HG03139 (cell line): ENCODE measurements around the gene IL1R2.

Experiments used
- ATAC-seq: cut with Tn5 transposase; IDR thresholded peaks from one replicate; pipeline ENCODE4 v1.9.1; 2021; ENCODE audit not compliant: unreplicated experiment

Gene IL1R2

GRCh38 chr2:101991721-101992145 lies at the start of gene IL1R2:
Gene IL1R2 (plus strand): TSS chr2:101991960. CDS start chr2:102008576, 16,616 bp downstream.
- no peak for ATAC-seq

DNA sequence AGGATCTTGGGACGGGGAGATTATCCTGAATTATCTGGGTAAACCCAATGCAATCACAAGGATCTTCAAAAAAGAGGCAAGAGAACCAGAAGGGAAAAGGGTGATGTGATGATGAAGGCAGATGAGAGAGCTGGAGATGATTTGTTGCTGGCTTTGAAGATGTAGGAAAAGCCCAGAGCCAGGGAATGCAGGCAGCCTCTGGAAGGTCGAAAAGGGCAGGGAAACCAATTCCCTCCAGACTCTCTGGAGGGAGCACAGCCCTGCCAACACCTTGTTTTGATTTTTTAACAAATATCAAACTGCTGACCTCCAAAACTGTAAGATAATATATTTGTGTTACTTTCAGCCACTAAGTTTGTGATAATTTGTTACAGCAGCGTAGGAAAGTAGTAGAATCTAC lies 48.9 kb upstream of the IL1R2 start:
- no peak for ATAC-seq

- no peak for ATAC-seq
These were observed 45.3 kb upstream of the IL1R2 start for GRCh38 chr2:101946372-101947039.

DNA sequence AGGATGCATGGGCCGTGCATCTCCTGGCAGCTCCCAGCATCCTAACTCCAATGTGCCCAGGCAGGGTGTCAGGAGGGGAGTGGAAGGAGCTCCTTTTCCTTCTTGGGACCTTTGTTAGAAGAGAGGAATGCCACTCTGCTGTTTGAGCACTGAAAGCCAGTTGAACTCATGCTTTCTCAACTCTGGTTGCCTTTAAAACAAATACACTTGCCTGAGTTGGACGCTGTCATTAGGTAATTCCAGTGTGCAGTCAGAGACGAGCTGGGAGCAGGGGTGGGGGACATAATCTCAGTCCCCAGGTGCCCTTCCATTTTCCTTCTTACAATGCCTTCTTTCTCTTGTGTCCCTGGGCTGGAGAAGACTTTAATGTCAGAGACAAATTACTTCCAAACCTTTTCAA lies 44.4 kb upstream of the IL1R2 start:
- no peak for ATAC-seq

DNA sequence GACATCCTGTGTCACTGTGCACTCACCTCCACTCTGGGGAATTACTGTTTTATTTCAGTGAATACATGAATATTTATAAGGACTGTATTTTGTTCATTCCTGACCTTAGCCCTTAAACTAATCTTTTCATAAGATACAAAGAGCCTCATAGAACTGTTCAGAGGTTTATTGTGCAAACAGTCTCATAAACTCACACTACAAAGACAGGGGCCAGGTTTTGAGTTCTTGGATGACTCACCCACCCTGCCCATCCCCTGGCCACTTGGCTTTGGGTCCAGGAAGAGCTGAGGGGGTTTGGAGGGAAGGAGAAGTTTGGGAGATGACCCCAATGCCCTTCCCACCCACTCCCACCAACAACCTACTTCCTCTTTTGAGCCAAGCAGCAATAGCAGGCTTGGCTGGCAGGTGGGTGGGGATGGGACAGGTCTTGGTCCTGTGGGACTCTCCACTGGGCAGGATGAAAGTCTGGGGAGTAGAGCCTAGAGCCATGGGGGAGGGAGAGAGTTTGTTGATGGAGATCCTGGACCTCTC lies 43.1 kb upstream of the IL1R2 start:
- no peak for ATAC-seq

DNA sequence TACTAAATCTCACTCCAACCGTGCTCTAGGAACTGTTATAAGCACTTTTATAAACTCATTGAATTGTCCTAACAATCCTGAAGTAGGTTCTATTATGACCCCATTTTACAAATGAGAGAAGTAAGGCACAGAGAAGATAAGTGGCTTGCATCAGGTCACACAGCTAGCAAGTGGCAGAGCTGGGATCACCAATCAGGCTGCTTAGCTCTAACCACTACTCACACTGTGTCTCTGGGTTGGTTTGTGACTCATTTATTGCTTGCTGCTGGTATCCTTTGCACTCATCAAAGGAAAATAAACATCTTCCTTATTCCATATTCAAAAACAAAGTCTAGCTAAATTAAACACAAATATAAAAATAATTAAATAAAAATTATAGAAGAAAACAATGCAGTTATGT lies 42.5 kb upstream of the IL1R2 start:
- no peak for ATAC-seq

DNA sequence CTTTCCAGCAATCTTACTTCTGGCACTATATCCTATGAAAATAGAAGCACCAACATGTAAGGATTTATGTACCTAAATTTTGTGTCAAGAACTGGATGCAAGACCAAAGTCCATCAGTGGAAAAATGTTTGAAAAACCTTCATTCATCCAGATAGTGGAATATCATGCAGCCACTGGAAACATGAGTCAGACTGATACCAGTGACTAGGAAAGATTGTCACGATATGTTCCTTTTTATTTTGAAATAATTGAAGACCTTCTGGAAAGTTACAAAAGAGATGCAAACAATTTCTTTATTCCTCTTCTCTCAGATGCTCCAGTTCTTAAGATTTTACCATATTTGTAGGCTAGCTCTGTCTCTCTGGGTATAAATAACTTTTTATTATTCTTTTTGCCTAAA lies 40.5 kb upstream of the IL1R2 start:
- no peak for ATAC-seq

GRCh38 chr2:101952551-101952950 lies 39.2 kb upstream of the IL1R2 start:
- ATAC-seq = no peak

- no peak for ATAC-seq
These were observed 35.0 kb upstream of the IL1R2 start for GRCh38 chr2:101956465-101957438.

DNA sequence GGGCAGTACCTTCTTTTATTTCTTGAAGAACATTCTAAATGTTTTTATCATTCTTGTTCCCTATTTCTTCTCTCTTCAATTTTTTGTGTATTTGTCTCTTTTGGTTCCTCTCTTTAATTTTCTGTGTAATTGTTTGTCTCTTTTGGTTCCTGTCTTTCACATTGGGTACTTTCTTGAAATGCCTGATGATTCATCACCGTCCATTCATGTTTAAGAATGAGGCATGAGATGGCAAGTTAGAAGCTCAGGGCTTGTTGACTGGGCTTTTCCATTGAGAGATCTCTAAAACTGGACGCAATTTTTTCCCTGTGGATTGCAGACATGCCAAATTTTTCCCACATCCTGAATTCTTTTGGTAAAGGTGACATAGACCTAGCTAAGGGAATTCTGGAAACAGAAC lies 33.7 kb upstream of the IL1R2 start:
- ATAC-seq = no peak

GRCh38 chr2:101960819-101961337 lies 30.9 kb upstream of the IL1R2 start:
- no peak for ATAC-seq

DNA sequence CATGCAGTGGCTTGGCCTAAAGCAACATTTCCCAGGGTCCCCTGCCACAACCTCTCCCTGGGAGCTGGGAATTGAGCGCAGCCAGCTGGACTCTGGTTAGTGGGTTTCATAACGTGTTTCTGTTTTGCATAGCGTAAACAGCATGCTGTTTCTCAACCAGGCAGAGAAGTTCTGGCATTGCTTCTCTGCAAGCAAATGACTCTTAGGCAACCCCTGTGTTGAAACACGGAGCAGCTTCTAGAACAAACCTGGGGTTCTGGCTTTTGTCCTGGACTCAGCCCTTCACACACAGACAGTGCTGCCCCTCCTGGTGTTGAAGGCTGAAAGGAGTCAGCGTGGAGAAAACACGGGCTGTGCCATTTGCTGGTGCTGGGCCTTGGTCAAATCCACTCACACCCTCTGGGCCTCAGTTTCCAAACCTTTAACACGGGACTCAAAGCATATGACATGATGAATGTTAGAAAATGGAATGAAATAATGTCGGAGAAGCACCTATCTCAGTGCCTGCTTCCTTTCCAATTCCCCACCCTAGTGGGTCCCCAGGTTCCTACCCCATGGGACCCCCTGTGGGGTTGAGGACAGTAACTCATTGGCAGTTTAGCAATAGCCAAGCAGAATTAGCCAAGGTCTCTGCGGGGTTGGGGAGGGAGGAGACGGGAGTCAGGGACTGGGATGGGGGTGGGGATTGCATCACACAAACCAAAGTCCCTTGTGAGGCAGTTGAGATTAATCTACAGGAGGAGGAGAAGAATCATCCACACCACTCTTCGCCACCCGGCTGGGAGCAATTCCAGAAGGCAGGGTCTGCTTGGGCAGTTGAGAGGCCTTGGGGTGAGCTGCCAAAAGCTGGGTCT lies 30.2 kb upstream of the IL1R2 start:
- no peak for ATAC-seq

DNA sequence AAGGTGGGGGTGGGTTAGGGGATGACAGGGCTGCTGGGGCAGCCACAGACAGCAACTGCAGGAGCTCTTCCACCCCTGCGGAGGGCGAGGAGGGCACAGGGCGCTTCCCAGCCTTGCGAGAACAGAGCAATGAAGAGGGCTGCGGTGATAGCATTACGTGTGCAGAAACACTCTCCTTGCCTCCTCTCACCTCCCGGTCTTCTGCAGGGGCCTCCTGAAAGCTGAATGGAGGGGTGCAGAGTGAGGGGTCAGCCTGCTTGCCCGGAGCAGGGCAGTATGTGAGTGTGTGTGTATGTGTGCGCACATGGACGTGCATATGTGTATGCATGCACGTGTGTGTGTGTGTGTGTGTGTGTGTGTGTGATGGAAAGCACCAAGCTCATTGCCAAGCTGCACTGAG lies 29.5 kb upstream of the IL1R2 start:
- no peak for ATAC-seq

DNA sequence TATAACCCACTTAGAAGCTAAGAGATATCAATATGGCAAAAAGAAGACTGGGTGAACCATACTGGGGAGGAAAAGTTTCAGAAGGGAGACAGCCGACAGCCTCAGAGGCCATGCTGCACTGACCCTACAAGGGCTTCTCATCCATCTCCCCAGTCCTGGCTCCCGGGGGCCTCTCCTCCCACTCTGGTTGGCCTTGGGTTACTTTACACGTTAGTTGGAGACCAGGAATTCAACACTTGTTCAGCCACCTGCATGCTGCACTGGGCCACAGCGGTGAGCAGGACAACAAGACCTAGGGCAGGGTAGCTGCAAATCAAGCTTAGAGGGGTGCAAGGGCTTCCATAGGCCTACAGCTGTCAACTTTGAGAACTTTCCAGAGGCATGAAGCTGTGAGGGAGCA lies 28.6 kb upstream of the IL1R2 start:
- no peak for ATAC-seq

- no peak for ATAC-seq
These were observed 23.8 kb upstream of the IL1R2 start for GRCh38 chr2:101967826-101968513.

GRCh38 chr2:101969723-101970122 lies 22.0 kb upstream of the IL1R2 start:
- no peak for ATAC-seq

GRCh38 chr2:101970901-101971300 lies 20.9 kb upstream of the IL1R2 start:
- no peak for ATAC-seq

DNA sequence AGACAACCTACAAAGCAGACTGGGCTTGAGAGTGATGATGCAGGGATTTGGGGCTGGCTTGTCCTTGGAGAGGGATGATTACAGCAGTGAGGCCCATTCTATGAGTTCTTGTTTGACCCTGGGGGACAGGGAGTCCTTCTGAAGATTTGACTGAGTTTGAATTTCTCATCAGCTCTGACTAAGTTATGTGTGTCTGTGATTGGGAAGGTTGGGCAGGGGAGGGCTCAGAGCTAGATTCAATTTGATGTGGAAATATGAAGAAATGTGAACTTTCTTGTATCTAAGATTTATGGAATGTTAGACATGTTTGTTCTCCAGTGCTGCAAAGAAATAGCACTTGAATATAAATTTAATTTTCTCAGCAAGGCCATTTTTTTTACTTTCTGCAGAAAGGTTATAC lies 19.9 kb upstream of the IL1R2 start:
- no peak for ATAC-seq

GRCh38 chr2:101972621-101973434 lies 18.9 kb upstream of the IL1R2 start:
- ATAC-seq = no peak
